HG03196 (cell line): ENCODE results near the gene GCDH.
A peak's percentile ranks its signal among the peaks of the same experiment; 100 is the strongest.

ENCODE experiments used
- ATAC-seq: cut with Tn5 transposase; IDR thresholded peaks from one replicate; pipeline ENCODE4 v1.9.1; 2021; ENCODE audit not compliant: unreplicated experiment

The GCDH gene

DNA sequence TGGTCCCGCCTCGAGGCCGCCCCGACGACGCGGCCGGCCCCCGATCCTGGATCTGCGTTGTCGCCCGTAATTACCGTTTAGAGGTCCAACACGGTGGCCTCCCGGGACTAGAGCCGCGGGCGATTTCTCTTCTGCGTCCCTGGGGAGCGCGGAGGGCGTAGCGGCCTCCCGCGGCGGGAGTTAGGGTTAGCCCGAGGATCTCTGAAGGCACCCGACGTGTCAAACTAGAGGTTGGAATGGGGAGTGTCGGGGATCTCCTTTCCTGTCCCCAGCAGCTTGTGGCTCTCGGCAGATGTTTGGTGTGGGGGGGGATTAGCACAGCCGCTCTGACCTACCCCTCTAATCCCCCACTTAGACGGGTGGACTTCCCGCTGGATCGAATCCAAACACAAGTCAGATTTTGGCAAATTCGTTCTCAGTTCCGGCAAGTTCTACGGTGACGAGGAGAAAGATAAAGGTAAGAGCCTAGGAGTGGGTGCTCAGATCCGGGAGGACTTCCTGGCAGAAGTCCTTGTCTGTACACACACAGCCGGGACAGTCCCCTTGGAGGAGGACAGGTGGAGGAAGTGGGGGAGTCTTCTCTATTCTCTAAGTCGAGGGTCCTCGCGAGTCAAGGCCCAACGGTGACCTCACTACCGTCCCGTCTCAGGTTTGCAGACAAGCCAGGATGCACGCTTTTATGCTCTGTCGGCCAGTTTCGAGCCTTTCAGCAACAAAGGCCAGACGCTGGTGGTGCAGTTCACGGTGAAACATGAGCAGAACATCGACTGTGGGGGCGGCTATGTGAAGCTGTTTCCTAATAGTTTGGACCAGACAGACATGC lies 48.0 kb downstream of the GCDH start:
- no peak for ATAC-seq

DNA sequence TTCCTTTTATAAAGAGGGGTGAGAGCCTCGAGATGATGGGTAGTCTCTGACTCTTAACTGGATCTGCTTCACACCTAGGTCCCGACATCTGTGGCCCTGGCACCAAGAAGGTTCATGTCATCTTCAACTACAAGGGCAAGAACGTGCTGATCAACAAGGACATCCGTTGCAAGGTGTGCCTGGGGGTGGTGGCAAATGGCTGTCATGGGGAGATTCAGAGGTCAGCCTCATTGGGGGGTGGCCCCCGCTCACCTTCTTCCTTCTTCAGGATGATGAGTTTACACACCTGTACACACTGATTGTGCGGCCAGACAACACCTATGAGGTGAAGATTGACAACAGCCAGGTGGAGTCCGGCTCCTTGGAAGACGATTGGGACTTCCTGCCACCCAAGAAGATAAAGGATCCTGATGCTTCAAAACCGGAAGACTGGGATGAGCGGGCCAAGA lies 49.0 kb downstream of the GCDH start:
- ATAC-seq: no peak

DNA sequence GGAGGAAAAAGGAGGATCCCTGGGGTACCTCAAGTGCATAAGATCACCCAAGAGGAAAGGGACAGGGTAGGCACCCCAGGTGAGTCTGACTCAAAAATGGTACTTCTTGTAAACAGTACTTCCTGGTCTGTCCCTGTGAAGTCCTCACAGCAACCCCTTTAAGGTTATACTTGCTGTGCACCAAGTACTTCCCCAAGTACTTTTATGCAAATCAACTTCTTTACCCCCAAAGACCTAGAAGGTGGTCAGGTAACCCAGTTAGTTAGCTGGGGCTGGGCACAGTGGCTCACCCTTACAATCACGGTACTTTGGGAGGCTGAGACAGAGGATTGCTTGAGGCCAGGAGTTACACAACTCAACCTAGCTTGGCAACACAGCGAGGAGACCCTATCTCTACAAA lies 49.9 kb downstream of the GCDH start:
- ATAC-seq: no peak

DNA sequence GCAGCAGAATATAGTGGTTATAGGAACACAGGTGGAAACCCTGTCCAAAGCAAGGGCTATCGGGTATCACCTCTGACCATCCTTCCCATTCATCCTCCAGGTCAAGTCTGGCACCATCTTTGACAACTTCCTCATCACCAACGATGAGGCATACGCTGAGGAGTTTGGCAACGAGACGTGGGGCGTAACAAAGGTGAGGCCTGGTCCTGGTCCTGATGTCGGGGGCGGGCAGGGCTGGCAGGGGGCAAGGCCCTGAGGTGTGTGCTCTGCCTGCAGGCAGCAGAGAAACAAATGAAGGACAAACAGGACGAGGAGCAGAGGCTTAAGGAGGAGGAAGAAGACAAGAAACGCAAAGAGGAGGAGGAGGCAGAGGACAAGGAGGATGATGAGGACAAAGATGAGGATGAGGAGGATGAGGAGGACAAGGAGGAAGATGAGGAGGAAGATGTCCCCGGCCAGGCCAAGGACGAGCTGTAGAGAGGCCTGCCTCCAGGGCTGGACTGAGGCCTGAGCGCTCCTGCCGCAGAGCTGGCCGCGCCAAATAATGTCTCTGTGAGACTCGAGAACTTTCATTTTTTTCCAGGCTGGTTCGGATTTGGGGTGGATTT lies 52.6 kb downstream of the GCDH start:
- no peak for ATAC-seq

DNA sequence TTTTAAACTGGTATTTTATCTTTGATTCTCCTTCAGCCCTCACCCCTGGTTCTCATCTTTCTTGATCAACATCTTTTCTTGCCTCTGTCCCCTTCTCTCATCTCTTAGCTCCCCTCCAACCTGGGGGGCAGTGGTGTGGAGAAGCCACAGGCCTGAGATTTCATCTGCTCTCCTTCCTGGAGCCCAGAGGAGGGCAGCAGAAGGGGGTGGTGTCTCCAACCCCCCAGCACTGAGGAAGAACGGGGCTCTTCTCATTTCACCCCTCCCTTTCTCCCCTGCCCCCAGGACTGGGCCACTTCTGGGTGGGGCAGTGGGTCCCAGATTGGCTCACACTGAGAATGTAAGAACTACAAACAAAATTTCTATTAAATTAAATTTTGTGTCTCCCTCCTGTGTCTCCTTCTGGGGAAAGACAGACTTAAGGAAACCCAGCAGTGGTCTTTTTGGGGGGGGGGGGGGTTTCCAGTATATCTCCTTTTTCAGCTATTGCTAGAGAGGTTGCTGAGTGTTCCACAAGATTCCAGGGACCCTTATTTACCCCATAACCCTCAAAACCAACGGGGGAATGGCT lies 53.2 kb downstream of the GCDH start:
- no peak for ATAC-seq

DNA sequence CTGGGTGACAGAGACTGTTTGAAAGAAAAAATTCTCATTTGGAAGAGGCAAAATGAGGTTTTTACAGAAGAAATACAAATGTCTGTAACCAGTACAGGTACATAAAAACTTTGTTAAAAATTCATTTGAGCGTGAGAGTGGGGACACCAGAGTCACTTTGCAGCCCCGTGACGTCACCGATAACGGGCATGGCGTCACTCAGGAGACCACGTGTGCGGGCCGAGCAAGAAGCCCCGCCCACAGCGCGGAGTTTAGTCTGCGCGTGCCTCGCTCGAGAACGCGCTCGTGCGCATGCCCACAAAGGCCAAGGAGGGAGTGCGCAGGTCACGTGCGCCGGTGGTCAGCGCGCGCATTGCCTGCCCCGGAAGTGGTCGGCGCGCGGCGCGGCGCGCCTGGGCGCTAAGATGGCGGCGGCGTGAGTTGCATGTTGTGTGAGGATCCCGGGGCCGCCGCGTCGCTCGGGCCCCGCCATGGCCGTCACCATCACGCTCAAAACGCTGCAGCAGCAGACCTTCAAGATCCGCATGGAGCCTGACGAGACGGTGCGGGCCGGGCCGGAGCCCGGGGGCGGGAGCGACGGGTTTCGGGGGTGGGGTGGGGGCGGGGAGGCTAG lies 54.6 kb downstream of the GCDH start, which contains the start of gene RAD23A:
TSS of gene RAD23A (plus strand) at position 384 of the 613 bp plus-strand sequence. CDS start at position 471, 87 bp downstream.
- ATAC-seq: peak; percentile 75

DNA sequence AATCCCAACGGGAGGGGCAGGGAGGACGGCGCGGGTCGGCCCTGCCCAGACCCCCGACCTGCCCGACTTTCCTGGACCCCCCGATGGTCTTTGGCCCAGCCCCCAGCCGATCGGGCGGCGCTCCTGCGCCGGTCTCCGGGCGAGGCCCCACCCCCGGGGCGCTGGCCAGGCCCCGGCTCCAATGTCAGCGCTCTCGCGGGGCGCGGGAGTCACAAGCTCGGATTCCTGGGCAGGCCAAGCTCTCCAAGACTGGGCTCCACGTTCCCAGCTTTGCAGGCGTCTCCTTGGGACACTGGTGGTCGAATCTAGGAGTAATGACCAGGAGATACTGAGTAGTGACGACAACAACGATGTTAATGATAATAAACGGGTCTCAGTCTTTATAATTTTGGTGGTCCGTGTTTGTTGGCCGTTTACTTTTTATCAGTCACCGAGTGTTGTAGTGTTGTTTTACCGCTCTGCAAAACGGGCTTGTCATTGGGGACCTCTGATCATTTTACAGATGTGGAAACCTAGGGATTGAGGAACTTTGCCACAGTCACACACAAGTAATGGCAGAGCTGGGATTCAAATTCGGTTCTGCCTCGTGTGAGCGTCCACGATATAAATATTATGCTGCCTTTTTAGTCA lies 55.2 kb downstream of the GCDH start:
- ATAC-seq: peak; percentile 28

DNA sequence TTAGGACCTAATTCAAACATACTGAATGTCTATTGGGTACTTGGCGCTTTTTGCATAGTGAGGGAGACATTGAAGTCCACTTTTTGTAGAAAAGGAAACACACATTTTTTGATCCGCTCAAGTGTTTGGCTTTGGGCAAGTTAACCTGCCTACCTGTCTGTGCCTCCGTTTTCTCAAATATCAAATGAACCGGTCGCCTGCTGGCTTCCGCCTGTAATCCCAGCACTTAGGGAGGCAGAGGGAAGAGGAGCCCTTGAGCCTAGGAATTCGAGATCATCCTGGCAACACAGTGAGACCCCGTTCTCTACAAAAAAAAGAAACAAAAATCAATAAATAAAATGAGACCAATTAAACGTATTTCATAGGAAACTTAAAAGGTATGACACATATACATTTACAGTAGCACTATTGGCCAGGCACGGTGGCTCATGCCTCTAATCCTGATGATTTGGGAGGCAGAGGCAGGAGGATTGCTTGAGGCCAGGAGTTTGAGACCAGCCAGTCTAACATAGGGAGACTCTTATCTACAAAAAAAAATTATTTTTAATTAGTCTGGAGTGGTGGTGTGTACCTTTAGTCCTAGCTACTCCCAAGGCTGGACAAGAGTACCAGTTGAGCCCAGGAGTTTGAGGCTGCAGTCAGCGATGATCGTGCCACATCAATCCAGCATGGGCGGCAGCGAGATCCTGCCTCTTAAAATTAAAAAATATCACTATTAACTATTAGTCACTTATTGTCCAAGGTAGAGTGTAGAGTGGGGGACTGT lies 56.0 kb downstream of the GCDH start:
- no peak for ATAC-seq

DNA sequence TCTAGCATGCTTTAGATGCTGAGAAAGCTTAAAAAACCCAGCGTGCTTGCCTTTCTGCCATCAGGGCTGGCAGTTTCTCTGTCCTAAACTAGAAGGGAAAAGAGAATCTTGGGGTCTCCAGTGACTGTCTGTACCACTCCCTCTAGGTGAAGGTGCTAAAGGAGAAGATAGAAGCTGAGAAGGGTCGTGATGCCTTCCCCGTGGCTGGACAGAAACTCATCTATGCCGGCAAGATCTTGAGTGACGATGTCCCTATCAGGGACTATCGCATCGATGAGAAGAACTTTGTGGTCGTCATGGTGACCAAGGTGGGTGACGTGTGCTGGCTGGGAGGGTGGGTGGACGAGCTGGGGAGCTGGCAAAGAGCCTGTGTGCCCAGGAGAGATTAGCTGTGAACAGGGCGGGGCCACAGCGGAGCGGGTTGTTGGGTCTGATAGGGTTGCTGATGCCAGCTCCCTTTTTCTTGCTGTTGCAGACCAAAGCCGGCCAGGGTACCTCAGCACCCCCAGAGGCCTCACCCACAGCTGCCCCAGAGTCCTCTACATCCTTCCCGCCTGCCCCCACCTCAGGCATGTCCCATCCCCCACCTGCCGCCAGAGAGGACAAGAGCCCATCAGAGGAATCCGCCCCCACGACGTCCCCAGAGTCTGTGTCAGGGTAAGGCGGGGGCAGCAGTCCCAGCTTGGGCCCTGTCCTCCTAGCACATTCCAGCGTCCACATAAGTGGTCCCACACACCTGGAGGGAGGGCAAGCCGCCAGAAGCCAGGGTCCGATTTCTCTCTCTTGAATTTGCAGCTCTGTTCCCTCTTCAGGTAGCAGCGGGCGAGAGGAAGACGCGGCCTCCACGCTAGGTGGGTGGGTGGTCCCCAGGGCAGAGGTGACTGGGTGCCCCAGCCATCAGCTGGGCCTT lies 57.0 kb downstream of the GCDH start:
- ATAC-seq: no peak

DNA sequence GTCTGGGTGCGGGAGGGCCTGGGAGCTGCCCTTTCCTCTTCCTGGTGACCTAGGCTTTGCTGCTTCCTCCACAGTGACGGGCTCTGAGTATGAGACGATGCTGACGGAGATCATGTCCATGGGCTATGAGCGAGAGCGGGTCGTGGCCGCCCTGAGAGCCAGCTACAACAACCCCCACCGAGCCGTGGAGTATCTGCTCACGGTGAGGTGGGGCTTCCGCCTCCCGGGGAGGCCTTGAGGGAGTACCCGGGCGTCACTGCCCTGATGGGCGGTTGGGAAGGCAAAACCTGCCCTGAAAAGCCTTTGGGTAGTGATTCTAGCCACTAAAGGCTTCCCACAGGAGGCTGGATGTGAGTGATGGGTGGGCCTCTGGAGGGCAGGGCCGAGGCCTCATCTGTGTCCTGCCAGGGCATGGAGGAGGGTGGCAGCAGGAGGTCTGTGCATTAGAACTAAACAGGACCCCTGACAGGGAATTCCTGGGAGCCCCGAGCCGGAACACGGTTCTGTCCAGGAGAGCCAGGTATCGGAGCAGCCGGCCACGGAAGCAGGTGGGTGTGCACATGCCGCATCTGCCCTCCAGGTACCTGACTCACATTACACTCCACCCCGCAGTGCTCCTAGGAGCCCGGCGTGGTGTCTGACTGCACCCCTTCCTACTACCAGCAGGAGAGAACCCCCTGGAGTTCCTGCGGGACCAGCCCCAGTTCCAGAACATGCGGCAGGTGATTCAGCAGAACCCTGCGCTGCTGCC lies 57.8 kb downstream of the GCDH start:
- no peak for ATAC-seq
